Thyroid gland (tissue), 4 donors: Measurements from ENCODE around the gene CRYL1. TPM values are rescaled to one million over a fixed set of nuclear protein-coding genes. Genes with fewer than 3 reads are reported as not detected.

Experiments
- DNase-seq, 2 donors: peaks; one replicate each; pipeline ENCODE4 v3.0.0-alpha.2; 2019
- H3K27ac ChIP-seq, 3 donors: fragments of 200-600 bp; sonication (generic); 1 replicate in 2 of 3; 2 replicates in 1 of 3; pipeline ENCODE4 v1.5.1; 2016 to 2019; ENCODE audit warnings: mild to moderate bottlenecking in 1 of 3, moderate library complexity in 1 of 3
- H3K27me3 ChIP-seq: fragments of 200-600 bp; sonication (generic); one replicate; pipeline ENCODE4 v1.5.1; 2019
- H3K36me3 ChIP-seq, 2 donors: fragments of 200-600 bp; sonication (generic); one replicate each; pipeline ENCODE4 v1.5.1; 2016 to 2019
- H3K4me1 ChIP-seq, 2 donors: fragments of 200-600 bp; sonication (generic); one replicate each; pipeline ENCODE4 v1.5.1; 2017 to 2019
- H3K4me3 ChIP-seq, 3 donors: fragments of 200-600 bp; sonication (generic); replicated peaks in 1 of 3; 1 replicate in 2 of 3; 2 replicates in 1 of 3; pipeline ENCODE4 v1.5.1; 2016; ENCODE audit warnings: mild to moderate bottlenecking in 1 of 3
- H3K9me3 ChIP-seq: fragments of 200-600 bp; sonication (generic); one replicate; pipeline ENCODE4 v1.5.1; 2017
- CTCF ChIP-seq, 6 experiments: fragments of 200-600 bp in 3 of 6; fragments of 450-650 bp in 3 of 6; sonication (generic) in 3 of 6; IDR thresholded peaks; one replicate each; pipeline ENCODE4 v1.5.1; 2016 to 2019; ENCODE audit warnings: antibody characterized with exemption in 6 of 6, mild to moderate bottlenecking in 2 of 6, inconsistent platforms in 1 of 6, moderate library complexity in 1 of 6
- POLR2A ChIP-seq, 2 donors: fragments of 450-650 bp; IDR thresholded peaks; one replicate each; pipeline ENCODE4 v1.6.1; 2017; ENCODE audit warnings: antibody characterized with exemption in 2 of 2, mild to moderate bottlenecking in 2 of 2, moderate library complexity in 1 of 2
- WGBS, 2 donors: methylation state at CpG; one replicate each; pipeline ENCODE4 v1.1.5; 2017; 5-methylcytosine and 5-hydroxymethylcytosine counted together
- intact Hi-C: fragments of 100-400 bp; cut with DNase I; formaldehyde crosslinking; loops from one replicate; pipeline ENCODE4 v1.15.1; 2023
- total RNA-seq, 4 donors: library from RNA; depleted of rRNA; stranded (reverse); fragments of >200 nt; gene quantifications; one replicate each; pipeline ENCODE4 v1.2.3, GENCODE V29; 2016

Gene CRYL1
- total RNA-seq, 4 donors from 2014 or later: 33.1 to 53.8 (median 46.7) TPM

- Histone ChIP-seq H3K4me1 (no peaks in the 10 kb centered on the region), H3K27me3 (no peaks in the 10 kb centered on the region), H3K9me3 (no peaks in the 10 kb centered on the region), H3K27ac (no peak overlapping the region), H3K36me3 (no peaks in the 10 kb centered on the region), H3K4me3 (no peak overlapping the region)
- intact Hi-C loops: no loop called here
- TF ChIP-seq POLR2A (IDR thresholded peaks at IDR 0.05): no peak
- no peak for TF ChIP-seq CTCF (IDR thresholded peaks at IDR 0.05)
- WGBS, 2 donors: 66 to 68% methylated on average over 17 to 18 of the region's 18 CpGs
- no peak for DNase-seq
These were observed 49.5 kb downstream of the CRYL1 start for GRCh38 chr13:20475927-20476691.

GRCh38 chr13:20474515-20474914 is 51.1 kb downstream of the CRYL1 start:
- Histone ChIP-seq H3K9me3 (no peaks in the 10 kb centered on the region), H3K27ac (no peak overlapping the region), H3K36me3 (no peaks in the 10 kb centered on the region), H3K27me3 (no peaks in the 10 kb centered on the region), H3K4me3 (no peak overlapping the region), H3K4me1 (no peaks in the 10 kb centered on the region)
- TF ChIP-seq POLR2A (IDR thresholded peaks at IDR 0.05) (no peak), CTCF (IDR thresholded peaks at IDR 0.05) (no peak)
- WGBS, 2 donors: 93% methylated on average over 3 of the region's 3 CpGs
- intact Hi-C loops: no loop called here
- DNase-seq: no peak

GRCh38 chr13:20473888-20474287 is 51.8 kb downstream of the CRYL1 start:
- Histone ChIP-seq H3K4me1 (no peaks in the 10 kb centered on the region), H3K27me3 (no peaks in the 10 kb centered on the region), H3K36me3 (no peaks in the 10 kb centered on the region), H3K4me3 (no peak overlapping the region), H3K9me3 (no peaks in the 10 kb centered on the region), H3K27ac (no peak overlapping the region)
- 78 to 83% methylated on average over 6 of the region's 6 CpGs for WGBS, 2 donors
- DNase-seq: no peak
- intact Hi-C loops: no loop called here
- TF ChIP-seq POLR2A (IDR thresholded peaks at IDR 0.05) (no peak), CTCF (IDR thresholded peaks at IDR 0.05) (no peak)

- no peaks in the 10 kb centered on the region for H3K4me1 ChIP-seq
- no peaks in the 10 kb centered on the region for H3K9me3 ChIP-seq
- intact Hi-C loops: no loop called here
- WGBS, 2 donors: 92 to 95% methylated on average over 14 of the region's 14 CpGs
- H3K27ac ChIP-seq: no peak overlapping the region
- TF ChIP-seq POLR2A (IDR thresholded peaks at IDR 0.05): no peak
- TF ChIP-seq CTCF (IDR thresholded peaks at IDR 0.05): no peak
- H3K27me3 ChIP-seq: no peaks in the 10 kb centered on the region
- DNase-seq: no peak
- H3K4me3 ChIP-seq: no peak overlapping the region
- no peaks in the 10 kb centered on the region for H3K36me3 ChIP-seq
These were observed 52.5 kb downstream of the CRYL1 start for GRCh38 chr13:20473139-20473538.

- no peaks in the 10 kb centered on the region for H3K9me3 ChIP-seq
- TF ChIP-seq POLR2A (IDR thresholded peaks at IDR 0.05) (no peak), CTCF (IDR thresholded peaks at IDR 0.05) (no peak)
- no peaks in the 10 kb centered on the region for H3K36me3 ChIP-seq
- no peaks in the 10 kb centered on the region for H3K4me1 ChIP-seq
- intact Hi-C loops: no loop called here
- WGBS, 2 donors: 95 to 100% methylated on average over 6 to 8 of the region's 8 CpGs
- H3K4me3 ChIP-seq: no peak overlapping the region
- no peaks in the 10 kb centered on the region for H3K27me3 ChIP-seq
- no peak overlapping the region for H3K27ac ChIP-seq
- no peak for DNase-seq
These were observed 53.1 kb downstream of the CRYL1 start for GRCh38 chr13:20472531-20472930.
